HEK293 (cell line): ENCODE data around the gene CTNNA2.

Experiments used
- KLF10 ChIP-seq: fragments of 450-650 bp; IDR thresholded peaks from 2 replicates; pipeline ENCODE4 v1.5.1; 2018; ENCODE audit warnings: missing biosample characterization, mild to moderate bottlenecking, missing genetic modification characterization
- SETDB1 ChIP-seq: IDR thresholded peaks from one replicate; pipeline ENCODE4 v1.6.1; 2017; ENCODE audit warnings: mild to moderate bottlenecking, low read length, moderate library complexity, mixed read lengths; ENCODE audit not compliant: insufficient read length
- ZBTB1 ChIP-seq: fragments of 450-650 bp; formaldehyde crosslinking; IDR thresholded peaks from 2 replicates; pipeline ENCODE4 v1.5.1; 2016; ENCODE audit warnings: missing biosample characterization, missing genetic modification characterization
- ZBTB7A ChIP-seq: fragments of 450-650 bp; formaldehyde crosslinking; IDR thresholded peaks from 2 replicates; pipeline ENCODE4 v1.5.1; 2016; ENCODE audit warnings: low read depth, missing biosample characterization, missing genetic modification characterization
- ZNF510 ChIP-seq: fragments of 450-650 bp; formaldehyde crosslinking; IDR thresholded peaks from 2 replicates; pipeline ENCODE4 v1.5.1; 2018; ENCODE audit warnings: mild to moderate bottlenecking, missing genetic modification characterization, missing biosample characterization; ENCODE audit not compliant: insufficient replicate concordance
- ZNF571 ChIP-seq: fragments of 450-650 bp; formaldehyde crosslinking; IDR thresholded peaks from 2 replicates; pipeline ENCODE4 v1.5.0; 2017; ENCODE audit warnings: missing biosample characterization, missing genetic modification characterization
- ZNF624 ChIP-seq: fragments of 450-650 bp; formaldehyde crosslinking; IDR thresholded peaks from 2 replicates; pipeline ENCODE4 v1.5.1; 2017; ENCODE audit warnings: missing biosample characterization, missing genetic modification characterization
- ZNF658 ChIP-seq: fragments of 450-650 bp; formaldehyde crosslinking; IDR thresholded peaks from 2 replicates; pipeline ENCODE4; 2016; ENCODE audit warnings: missing biosample characterization, missing genetic modification characterization
- ZNF701 ChIP-seq: fragments of 450-650 bp; formaldehyde crosslinking; IDR thresholded peaks from 2 replicates; pipeline ENCODE4 v1.5.1; 2016; ENCODE audit warnings: missing biosample characterization, missing genetic modification characterization
- TF ChIP-seq, protein P1 (sequence below): fragments of 450-650 bp; formaldehyde crosslinking; IDR thresholded peaks from 2 replicates; pipeline ENCODE4 v1.5.1; 2016; ENCODE audit warnings: missing biosample characterization, missing genetic modification characterization
- TF ChIP-seq, protein P2 (sequence below): fragments of 450-650 bp; formaldehyde crosslinking; IDR thresholded peaks from 2 replicates; pipeline ENCODE4 v1.5.1; 2016; ENCODE audit warnings: missing biosample characterization, missing genetic modification characterization
- TF ChIP-seq, protein P3 (sequence below): fragments of 450-650 bp; formaldehyde crosslinking; conservative IDR thresholded peaks from 2 replicates; pipeline ENCODE4 v1.5.1; 2016; ENCODE audit warnings: low read depth, missing biosample characterization, missing genetic modification characterization
- TF ChIP-seq, protein P4 (sequence below): fragments of 450-650 bp; formaldehyde crosslinking; IDR thresholded peaks from 2 replicates; pipeline ENCODE4 v1.5.1; 2017; ENCODE audit warnings: missing biosample characterization, missing genetic modification characterization

DNA sequence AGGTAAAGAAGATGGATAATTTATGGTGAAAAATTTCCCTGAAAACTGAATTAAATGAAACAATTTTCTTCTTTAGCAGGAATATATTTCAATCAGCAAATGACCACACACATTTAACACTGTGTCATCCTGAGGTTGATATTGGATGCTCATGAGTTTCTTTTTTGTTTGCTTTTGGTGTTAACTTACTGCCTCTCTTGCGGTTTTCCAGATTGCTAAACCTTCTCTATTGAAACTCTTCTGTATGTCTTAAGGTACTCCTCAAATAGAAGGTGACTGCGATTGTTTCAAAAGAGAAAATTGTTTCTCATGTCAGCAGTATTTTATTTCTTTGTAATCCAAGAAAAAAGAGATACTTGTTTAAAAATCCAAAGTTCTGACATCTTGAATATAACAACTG, 692.6 kb downstream of the CTNNA2 start:
- TF ChIP-seq KLF10 (tag by site-specific recombination) (no peak), ZBTB1 (no peak), ZNF510 (no peak), ZNF624 (tag by site-specific recombination) (no peak), ZNF571 (tag by site-specific recombination) (no peak), ZBTB7A (no peak), ZNF658 (no peak), SETDB1 (no peak), ZNF701 (tag by site-specific recombination) (no peak)
- TF ChIP-seq, protein P1, sequence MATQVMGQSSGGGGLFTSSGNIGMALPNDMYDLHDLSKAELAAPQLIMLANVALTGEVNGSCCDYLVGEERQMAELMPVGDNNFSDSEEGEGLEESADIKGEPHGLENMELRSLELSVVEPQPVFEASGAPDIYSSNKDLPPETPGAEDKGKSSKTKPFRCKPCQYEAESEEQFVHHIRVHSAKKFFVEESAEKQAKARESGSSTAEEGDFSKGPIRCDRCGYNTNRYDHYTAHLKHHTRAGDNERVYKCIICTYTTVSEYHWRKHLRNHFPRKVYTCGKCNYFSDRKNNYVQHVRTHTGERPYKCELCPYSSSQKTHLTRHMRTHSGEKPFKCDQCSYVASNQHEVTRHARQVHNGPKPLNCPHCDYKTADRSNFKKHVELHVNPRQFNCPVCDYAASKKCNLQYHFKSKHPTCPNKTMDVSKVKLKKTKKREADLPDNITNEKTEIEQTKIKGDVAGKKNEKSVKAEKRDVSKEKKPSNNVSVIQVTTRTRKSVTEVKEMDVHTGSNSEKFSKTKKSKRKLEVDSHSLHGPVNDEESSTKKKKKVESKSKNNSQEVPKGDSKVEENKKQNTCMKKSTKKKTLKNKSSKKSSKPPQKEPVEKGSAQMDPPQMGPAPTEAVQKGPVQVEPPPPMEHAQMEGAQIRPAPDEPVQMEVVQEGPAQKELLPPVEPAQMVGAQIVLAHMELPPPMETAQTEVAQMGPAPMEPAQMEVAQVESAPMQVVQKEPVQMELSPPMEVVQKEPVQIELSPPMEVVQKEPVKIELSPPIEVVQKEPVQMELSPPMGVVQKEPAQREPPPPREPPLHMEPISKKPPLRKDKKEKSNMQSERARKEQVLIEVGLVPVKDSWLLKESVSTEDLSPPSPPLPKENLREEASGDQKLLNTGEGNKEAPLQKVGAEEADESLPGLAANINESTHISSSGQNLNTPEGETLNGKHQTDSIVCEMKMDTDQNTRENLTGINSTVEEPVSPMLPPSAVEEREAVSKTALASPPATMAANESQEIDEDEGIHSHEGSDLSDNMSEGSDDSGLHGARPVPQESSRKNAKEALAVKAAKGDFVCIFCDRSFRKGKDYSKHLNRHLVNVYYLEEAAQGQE (tag by site-specific recombination) = no peak
- TF ChIP-seq, protein P2, sequence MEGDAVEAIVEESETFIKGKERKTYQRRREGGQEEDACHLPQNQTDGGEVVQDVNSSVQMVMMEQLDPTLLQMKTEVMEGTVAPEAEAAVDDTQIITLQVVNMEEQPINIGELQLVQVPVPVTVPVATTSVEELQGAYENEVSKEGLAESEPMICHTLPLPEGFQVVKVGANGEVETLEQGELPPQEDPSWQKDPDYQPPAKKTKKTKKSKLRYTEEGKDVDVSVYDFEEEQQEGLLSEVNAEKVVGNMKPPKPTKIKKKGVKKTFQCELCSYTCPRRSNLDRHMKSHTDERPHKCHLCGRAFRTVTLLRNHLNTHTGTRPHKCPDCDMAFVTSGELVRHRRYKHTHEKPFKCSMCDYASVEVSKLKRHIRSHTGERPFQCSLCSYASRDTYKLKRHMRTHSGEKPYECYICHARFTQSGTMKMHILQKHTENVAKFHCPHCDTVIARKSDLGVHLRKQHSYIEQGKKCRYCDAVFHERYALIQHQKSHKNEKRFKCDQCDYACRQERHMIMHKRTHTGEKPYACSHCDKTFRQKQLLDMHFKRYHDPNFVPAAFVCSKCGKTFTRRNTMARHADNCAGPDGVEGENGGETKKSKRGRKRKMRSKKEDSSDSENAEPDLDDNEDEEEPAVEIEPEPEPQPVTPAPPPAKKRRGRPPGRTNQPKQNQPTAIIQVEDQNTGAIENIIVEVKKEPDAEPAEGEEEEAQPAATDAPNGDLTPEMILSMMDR (tag by site-specific recombination) = no peak
- TF ChIP-seq, protein P3, sequence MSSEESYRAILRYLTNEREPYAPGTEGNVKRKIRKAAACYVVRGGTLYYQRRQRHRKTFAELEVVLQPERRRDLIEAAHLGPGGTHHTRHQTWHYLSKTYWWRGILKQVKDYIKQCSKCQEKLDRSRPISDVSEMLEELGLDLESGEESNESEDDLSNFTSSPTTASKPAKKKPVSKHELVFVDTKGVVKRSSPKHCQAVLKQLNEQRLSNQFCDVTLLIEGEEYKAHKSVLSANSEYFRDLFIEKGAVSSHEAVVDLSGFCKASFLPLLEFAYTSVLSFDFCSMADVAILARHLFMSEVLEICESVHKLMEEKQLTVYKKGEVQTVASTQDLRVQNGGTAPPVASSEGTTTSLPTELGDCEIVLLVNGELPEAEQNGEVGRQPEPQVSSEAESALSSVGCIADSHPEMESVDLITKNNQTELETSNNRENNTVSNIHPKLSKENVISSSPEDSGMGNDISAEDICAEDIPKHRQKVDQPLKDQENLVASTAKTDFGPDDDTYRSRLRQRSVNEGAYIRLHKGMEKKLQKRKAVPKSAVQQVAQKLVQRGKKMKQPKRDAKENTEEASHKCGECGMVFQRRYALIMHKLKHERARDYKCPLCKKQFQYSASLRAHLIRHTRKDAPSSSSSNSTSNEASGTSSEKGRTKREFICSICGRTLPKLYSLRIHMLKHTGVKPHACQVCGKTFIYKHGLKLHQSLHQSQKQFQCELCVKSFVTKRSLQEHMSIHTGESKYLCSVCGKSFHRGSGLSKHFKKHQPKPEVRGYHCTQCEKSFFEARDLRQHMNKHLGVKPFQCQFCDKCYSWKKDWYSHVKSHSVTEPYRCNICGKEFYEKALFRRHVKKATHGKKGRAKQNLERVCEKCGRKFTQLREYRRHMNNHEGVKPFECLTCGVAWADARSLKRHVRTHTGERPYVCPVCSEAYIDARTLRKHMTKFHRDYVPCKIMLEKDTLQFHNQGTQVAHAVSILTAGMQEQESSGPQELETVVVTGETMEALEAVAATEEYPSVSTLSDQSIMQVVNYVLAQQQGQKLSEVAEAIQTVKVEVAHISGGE = no peak
- TF ChIP-seq, protein P4, sequence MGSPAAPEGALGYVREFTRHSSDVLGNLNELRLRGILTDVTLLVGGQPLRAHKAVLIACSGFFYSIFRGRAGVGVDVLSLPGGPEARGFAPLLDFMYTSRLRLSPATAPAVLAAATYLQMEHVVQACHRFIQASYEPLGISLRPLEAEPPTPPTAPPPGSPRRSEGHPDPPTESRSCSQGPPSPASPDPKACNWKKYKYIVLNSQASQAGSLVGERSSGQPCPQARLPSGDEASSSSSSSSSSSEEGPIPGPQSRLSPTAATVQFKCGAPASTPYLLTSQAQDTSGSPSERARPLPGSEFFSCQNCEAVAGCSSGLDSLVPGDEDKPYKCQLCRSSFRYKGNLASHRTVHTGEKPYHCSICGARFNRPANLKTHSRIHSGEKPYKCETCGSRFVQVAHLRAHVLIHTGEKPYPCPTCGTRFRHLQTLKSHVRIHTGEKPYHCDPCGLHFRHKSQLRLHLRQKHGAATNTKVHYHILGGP (tag by site-specific recombination) = no peak
